Measurements from ENCODE around the gene MRPS15. TPM values are rescaled to one million over a fixed set of nuclear protein-coding genes. Genes with fewer than 3 reads are reported as not detected.

Gene MRPS15
- total RNA-seq, 1 experiment from 2014 or later, result 113 TPM

GRCh38 chr1:36476945-36477344 lies 12.8 kb upstream of the MRPS15 start:
- no peaks in the 10 kb centered on the region for H3K4me1 ChIP-seq (ENCODE audit: control insufficient read depth, insufficient read depth, low read length)
- ChIA-PET CTCF (interaction anchor here (0.7 kb wide), 2 partner anchors 130 to 167 kb away, joined by 3 read pairs; no protein-coding TSS in a partner anchor), POLR2A (interaction anchor here (0.6 kb wide), 1 partner anchor 10 kb away, joined by 4 read pairs; no protein-coding TSS in a partner anchor)
- DNase-seq (ENCODE audit: low read depth, low spot score) (no peak), ATAC-seq (no peak)
- H3K4me3 ChIP-seq (ENCODE audit: low read depth in 2 of 2, low read length in 2 of 2), result no peak overlapping the region
- no TSS peak for BruUV-seq (replicated peaks)
- no peaks in the 10 kb centered on the region for H3K27me3 ChIP-seq (ENCODE audit: control insufficient read depth, insufficient read depth, low read length)
- in situ Hi-C loops (cut with HindIII; ENCODE audit: low pct_unique_long_range_greater_than_20kb, low sequenced_read_pairs) (no loop called here), intact Hi-C loops (cut with micrococcal nuclease; ENCODE audit: unreplicated experiment) (no loop called here)
- H3K27ac ChIP-seq (ENCODE audit: low read length), result no peak overlapping the region
- H3K9me3 ChIP-seq (ENCODE audit: control insufficient read depth, insufficient read depth, low read depth, low read length), result no peaks in the 10 kb centered on the region
- TF ChIP-seq SIN3A (IDR thresholded peaks at IDR 0.05; ENCODE audit: borderline replicate concordance, insufficient read depth, low read depth, low read length) (no peak), REST (IDR thresholded peaks at IDR 0.05; ENCODE audit: insufficient read depth in 1 of 2, low read depth in 2 of 2, low read length in 1 of 2) (no peak), POLR2AphosphoS5 (IDR thresholded peaks at IDR 0.05; ENCODE audit: low read depth, low read length) (no peak), CTCF (IDR thresholded peaks at IDR 0.05) (no peak), TCF7L2 (IDR thresholded peaks at IDR 0.05; ENCODE audit: low read depth, low read length) (no peak)
- H3K36me3 ChIP-seq (ENCODE audit: control insufficient read depth, insufficient read depth, low read length), result no peaks in the 10 kb centered on the region

GRCh38 chr1:36475910-36476604 lies 11.9 kb upstream of the MRPS15 start:
- intact Hi-C loops (cut with micrococcal nuclease; ENCODE audit: unreplicated experiment), result no loop called here
- ChIA-PET CTCF (interaction anchor here (0.7 kb wide), 1 partner anchor 129 kb away, joined by 3 read pairs; no protein-coding TSS in a partner anchor), POLR2A (no interaction called here)
- Histone ChIP-seq H3K36me3 (ENCODE audit: control insufficient read depth, insufficient read depth, low read length) (no peaks in the 10 kb centered on the region), H3K27me3 (ENCODE audit: control insufficient read depth, insufficient read depth, low read length) (no peaks in the 10 kb centered on the region), H3K9me3 (ENCODE audit: control insufficient read depth, insufficient read depth, low read depth, low read length) (no peaks in the 10 kb centered on the region), H3K27ac (ENCODE audit: low read length) (no peak overlapping the region), H3K4me3 (ENCODE audit: low read depth in 2 of 2, low read length in 2 of 2) (no peak overlapping the region), H3K4me1 (ENCODE audit: control insufficient read depth, insufficient read depth, low read length) (no peaks in the 10 kb centered on the region)
- DNase-seq (ENCODE audit: low read depth, low spot score) (no peak), ATAC-seq (no peak)
- BruUV-seq (replicated peaks), result no TSS peak
- in situ Hi-C loops (cut with HindIII; ENCODE audit: low pct_unique_long_range_greater_than_20kb, low sequenced_read_pairs), result no loop called here
- TF ChIP-seq CTCF (IDR thresholded peaks at IDR 0.05) (no peak), POLR2AphosphoS5 (IDR thresholded peaks at IDR 0.05; ENCODE audit: low read depth, low read length) (no peak), SIN3A (IDR thresholded peaks at IDR 0.05; ENCODE audit: borderline replicate concordance, insufficient read depth, low read depth, low read length) (no peak), TCF7L2 (IDR thresholded peaks at IDR 0.05; ENCODE audit: low read depth, low read length) (no peak), REST (IDR thresholded peaks at IDR 0.05; ENCODE audit: insufficient read depth in 1 of 2, low read depth in 2 of 2, low read length in 1 of 2) (no peak)
